ENCODE data around the gene KCNS3. TPM values are rescaled to one million over a fixed set of nuclear protein-coding genes. Genes with fewer than 3 reads are reported as not detected.

KCNS3 gene
- total RNA-seq, 1 donor from 2014 or later: 70.9 TPM

Other genes with a start within 250 kb of the KCNS3 start
- 22.2 and 33.8 TPM in 2 replicates for gene SMC6, start 124.9 kb upstream of the KCNS3 start, total RNA-seq
- 11.7 and 16.1 TPM in 2 replicates for gene GEN1, start 124.5 kb upstream of the KCNS3 start, total RNA-seq
- not detected in 2 replicates for gene MSGN1, start 62.2 kb upstream of the KCNS3 start, total RNA-seq

All from renal cortical epithelial cell (primary cell).